ENCODE measurements around the gene ANKS6.

- no peak for TF ChIP-seq POLR2A (IDR thresholded peaks at IDR 0.05)
- no peak for TF ChIP-seq CTCF (IDR thresholded peaks at IDR 0.05)
These were observed 3.3 kb downstream of the ANKS6 start for GRCh38 chr9:98793031-98793430.

Measured in esophagus squamous epithelium (tissue), 4 donors.